HG02623 (cell line): ENCODE results near the gene PAGR1.
A peak's percentile ranks its signal among the peaks of the same experiment; 100 is the strongest.

ENCODE experiments used
- ATAC-seq: cut with Tn5 transposase; IDR thresholded peaks from one replicate; pipeline ENCODE4 v1.9.1; 2021; ENCODE audit warnings: moderate library complexity; ENCODE audit not compliant: unreplicated experiment

PAGR1 gene

GRCh38 chr16:29834079-29834478, 18.1 kb downstream of the PAGR1 start:
- no peak for ATAC-seq

GRCh38 chr16:29835926-29836325, 20.0 kb downstream of the PAGR1 start:
- no peak for ATAC-seq

- ATAC-seq, result no peak
These were observed 20.7 kb downstream of the PAGR1 start for GRCh38 chr16:29836623-29837022.

- ATAC-seq, result no peak
These were observed 21.9 kb downstream of the PAGR1 start for GRCh38 chr16:29837841-29838240.

- ATAC-seq, result no peak
These were observed 23.9 kb downstream of the PAGR1 start for GRCh38 chr16:29839822-29840221.

- no peak for ATAC-seq
These were observed 24.3 kb downstream of the PAGR1 start for GRCh38 chr16:29840240-29840639.

GRCh38 chr16:29841631-29842030, 25.7 kb downstream of the PAGR1 start:
- ATAC-seq, result no peak

GRCh38 chr16:29842732-29843346, 26.9 kb downstream of the PAGR1 start:
- no peak for ATAC-seq

GRCh38 chr16:29843931-29844330, 28.0 kb downstream of the PAGR1 start:
- ATAC-seq, result no peak

- no peak for ATAC-seq
These were observed 28.8 kb downstream of the PAGR1 start for GRCh38 chr16:29844575-29845331.

GRCh38 chr16:29845656-29846055, 29.7 kb downstream of the PAGR1 start:
- no peak for ATAC-seq

GRCh38 chr16:29848420-29849297, 32.7 kb downstream of the PAGR1 start:
- peak; percentile 57 for ATAC-seq

GRCh38 chr16:29849505-29849904, 33.6 kb downstream of the PAGR1 start:
- ATAC-seq, result no peak

GRCh38 chr16:29850998-29851397, 35.0 kb downstream of the PAGR1 start:
- ATAC-seq, result no peak

GRCh38 chr16:29852654-29853053, 36.7 kb downstream of the PAGR1 start:
- ATAC-seq, result no peak

- no peak for ATAC-seq
These were observed 38.7 kb downstream of the PAGR1 start for GRCh38 chr16:29854520-29855100.

- ATAC-seq, result no peak
These were observed 41.3 kb downstream of the PAGR1 start for GRCh38 chr16:29857133-29857760.

GRCh38 chr16:29858149-29858849, 42.3 kb downstream of the PAGR1 start:
- no peak for ATAC-seq

GRCh38 chr16:29858974-29859373, 43.0 kb downstream of the PAGR1 start:
- ATAC-seq, result no peak

GRCh38 chr16:29860218-29860617, 44.3 kb downstream of the PAGR1 start:
- no peak for ATAC-seq
